Upper lobe of left lung (tissue), 4 donors: ENCODE data around the gene GBX1.

Experiments used
- POLR2A ChIP-seq, 4 donors: fragments of 450-650 bp; IDR thresholded peaks; one replicate each; pipeline ENCODE4 v1.5.1; 2016 to 2017; ENCODE audit warnings: antibody characterized with exemption in 4 of 4, mild to moderate bottlenecking in 2 of 4
- TF ChIP-seq, protein P1 (sequence below), 6 experiments: fragments of 450-650 bp in 4 of 6; fragments of 200-600 bp in 2 of 6; sonication (generic) in 2 of 6; IDR thresholded peaks; one replicate each; pipeline ENCODE4 v1.5.1; 2016 to 2019; ENCODE audit warnings: antibody characterized with exemption in 6 of 6

DNA sequence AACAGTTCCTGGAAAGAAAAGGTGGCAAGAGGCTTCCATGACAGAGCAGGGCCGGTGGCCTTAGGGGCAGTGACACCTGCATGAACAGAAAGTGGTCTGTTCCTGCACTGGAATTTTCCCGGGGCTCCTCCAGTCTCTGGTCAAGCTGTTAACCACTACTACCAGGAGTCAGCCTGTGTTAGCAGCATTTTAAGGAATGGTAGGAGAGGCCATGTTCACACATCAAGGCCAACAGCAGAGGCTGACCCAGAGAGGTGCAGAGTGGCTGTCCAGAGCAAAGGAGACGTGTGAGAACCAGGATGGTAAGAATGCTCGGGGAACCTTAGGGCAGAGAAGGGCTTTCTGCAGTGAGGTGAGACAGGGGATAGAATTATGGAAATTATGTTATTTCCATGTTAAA lies 34.3 kb upstream of the GBX1 start:
- no peak for TF ChIP-seq POLR2A (IDR thresholded peaks at IDR 0.05)
- TF ChIP-seq, protein P1, sequence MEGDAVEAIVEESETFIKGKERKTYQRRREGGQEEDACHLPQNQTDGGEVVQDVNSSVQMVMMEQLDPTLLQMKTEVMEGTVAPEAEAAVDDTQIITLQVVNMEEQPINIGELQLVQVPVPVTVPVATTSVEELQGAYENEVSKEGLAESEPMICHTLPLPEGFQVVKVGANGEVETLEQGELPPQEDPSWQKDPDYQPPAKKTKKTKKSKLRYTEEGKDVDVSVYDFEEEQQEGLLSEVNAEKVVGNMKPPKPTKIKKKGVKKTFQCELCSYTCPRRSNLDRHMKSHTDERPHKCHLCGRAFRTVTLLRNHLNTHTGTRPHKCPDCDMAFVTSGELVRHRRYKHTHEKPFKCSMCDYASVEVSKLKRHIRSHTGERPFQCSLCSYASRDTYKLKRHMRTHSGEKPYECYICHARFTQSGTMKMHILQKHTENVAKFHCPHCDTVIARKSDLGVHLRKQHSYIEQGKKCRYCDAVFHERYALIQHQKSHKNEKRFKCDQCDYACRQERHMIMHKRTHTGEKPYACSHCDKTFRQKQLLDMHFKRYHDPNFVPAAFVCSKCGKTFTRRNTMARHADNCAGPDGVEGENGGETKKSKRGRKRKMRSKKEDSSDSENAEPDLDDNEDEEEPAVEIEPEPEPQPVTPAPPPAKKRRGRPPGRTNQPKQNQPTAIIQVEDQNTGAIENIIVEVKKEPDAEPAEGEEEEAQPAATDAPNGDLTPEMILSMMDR (IDR thresholded peaks at IDR 0.05), result no peak
